ENCODE results near the gene NAALADL2. TPM values are rescaled to one million over a fixed set of nuclear protein-coding genes. Genes with fewer than 3 reads are reported as not detected.

Gene NAALADL2
- total and polyA plus RNA-seq, 8 donors, result 0.76 to 15.4 (median 7.9) TPM

GRCh38 chr3:175272392-175272791, 413.3 kb downstream of the NAALADL2 start:
- H3K9me3 ChIP-seq, result no peaks in the 10 kb centered on the region
- no peak for FAIRE-seq
- WGBS, 2 donors, result 88 to 95% methylated on average over 1 of the region's 1 CpG
- ATAC-seq, result no peak
- no peak overlapping the region for H3K4me3 ChIP-seq
- no peaks in the 10 kb centered on the region for H3K36me3 ChIP-seq
- H3K27ac ChIP-seq, result no peak overlapping the region
- intact Hi-C loops (cut with DNase I), result no loop called here
- H3K27me3 ChIP-seq, result no peaks in the 10 kb centered on the region
- no peak for TF ChIP-seq CTCF (IDR thresholded peaks at IDR 0.05)
- DNase-seq, result no peak
- no peaks in the 10 kb centered on the region for H3K4me1 ChIP-seq

GRCh38 chr3:175273573-175273972, 414.4 kb downstream of the NAALADL2 start:
- intact Hi-C loops (cut with DNase I), result no loop called here
- no peak for DNase-seq
- H3K27me3 ChIP-seq, result no peaks in the 10 kb centered on the region
- H3K4me1 ChIP-seq, result no peaks in the 10 kb centered on the region
- no peaks in the 10 kb centered on the region for H3K36me3 ChIP-seq
- WGBS, 2 donors, result 75 to 86% methylated on average over 4 of the region's 4 CpGs
- TF ChIP-seq CTCF (IDR thresholded peaks at IDR 0.05), result no peak
- no peak for FAIRE-seq
- ATAC-seq, result no peak
- no peak overlapping the region for H3K4me3 ChIP-seq
- H3K9me3 ChIP-seq, result no peaks in the 10 kb centered on the region
- H3K27ac ChIP-seq, result no peak overlapping the region

GRCh38 chr3:175274056-175274455, 414.9 kb downstream of the NAALADL2 start:
- DNase-seq (no peak), FAIRE-seq (no peak), ATAC-seq (no peak)
- Histone ChIP-seq H3K9me3 (no peaks in the 10 kb centered on the region), H3K36me3 (no peaks in the 10 kb centered on the region), H3K27ac (no peak overlapping the region), H3K4me1 (no peaks in the 10 kb centered on the region), H3K27me3 (no peaks in the 10 kb centered on the region), H3K4me3 (no peak overlapping the region)
- no peak for TF ChIP-seq CTCF (IDR thresholded peaks at IDR 0.05)
- intact Hi-C loops (cut with DNase I), result no loop called here
- 52 to 62% methylated on average over 6 of the region's 6 CpGs for WGBS, 2 donors

- TF ChIP-seq CTCF (IDR thresholded peaks at IDR 0.05), result no peak
- no peaks in the 10 kb centered on the region for H3K36me3 ChIP-seq
- no peak overlapping the region for H3K4me3 ChIP-seq
- DNase-seq, result no peak
- FAIRE-seq, result no peak
- H3K9me3 ChIP-seq, result no peaks in the 10 kb centered on the region
- no peak overlapping the region for H3K27ac ChIP-seq
- H3K4me1 ChIP-seq, result no peaks in the 10 kb centered on the region
- H3K27me3 ChIP-seq, result no peaks in the 10 kb centered on the region
- WGBS, 2 donors, result 8 to 11% methylated on average over 1 of the region's 1 CpG
- no peak for ATAC-seq
- intact Hi-C loops (cut with DNase I), result no loop called here
Observed at GRCh38 chr3:175274474-175275218, 415.5 kb downstream of the NAALADL2 start.

GRCh38 chr3:175278680-175279079, 419.5 kb downstream of the NAALADL2 start:
- no peak for TF ChIP-seq CTCF (IDR thresholded peaks at IDR 0.05)
- 62 to 82% methylated on average over 3 of the region's 3 CpGs for WGBS, 2 donors
- intact Hi-C loops (cut with DNase I), result no loop called here
- Histone ChIP-seq H3K36me3 (no peaks in the 10 kb centered on the region), H3K27ac (no peak overlapping the region), H3K27me3 (no peaks in the 10 kb centered on the region), H3K9me3 (no peaks in the 10 kb centered on the region), H3K4me3 (no peak overlapping the region), H3K4me1 (peaks cover 0 to 6% (median 0%) of the 10 kb centered on the region in 3 donors)
- no peak for DNase-seq
- ATAC-seq, result no peak
- FAIRE-seq, result no peak
